Chondrocyte (in vitro differentiated cells): ENCODE measurements around the gene GAST. TPM values are rescaled to one million over a fixed set of nuclear protein-coding genes. Genes with fewer than 3 reads are reported as not detected.

Experiments
- DNase-seq: peaks from one replicate; pipeline ENCODE4 v3.0.0; 2021; ENCODE audit warnings: mixed read lengths, low spot score
- H3K27ac Mint-ChIP-seq: one replicate; pipeline ENCODE4 v1.8.0; 2021; ENCODE audit warnings: mild to moderate bottlenecking, moderate library complexity, mixed read lengths; ENCODE audit not compliant: unreplicated experiment
- H3K27me3 Mint-ChIP-seq: 2 replicates; pipeline ENCODE4 v1.8.0; 2021; ENCODE audit warnings: low read depth, mixed read lengths
- H3K36me3 Mint-ChIP-seq: 2 replicates; pipeline ENCODE4 v1.8.0; 2021; ENCODE audit warnings: low read depth, mixed read lengths
- H3K4me1 Mint-ChIP-seq: 2 replicates; pipeline ENCODE4 v1.8.0; 2021; ENCODE audit warnings: low read depth, mild to moderate bottlenecking, mixed read lengths
- H3K4me3 Mint-ChIP-seq: one replicate; pipeline ENCODE4 v1.8.0; 2021; ENCODE audit warnings: mild to moderate bottlenecking, moderate library complexity, mixed read lengths; ENCODE audit not compliant: unreplicated experiment
- H3K9me3 Mint-ChIP-seq: 2 replicates; pipeline ENCODE4 v1.8.0; 2021; ENCODE audit warnings: low read depth, mixed read lengths
- total RNA-seq: library from RNA; stranded (reverse); gene quantifications from 3 replicates; pipeline ENCODE4 v1.2.1, GENCODE V29; 2021
- TF ChIP-seq, protein P1 (sequence below): fragments of 200-600 bp; sonication (generic); IDR thresholded peaks from 2 replicates; pipeline ENCODE4 v1.5.0; 2021; ENCODE audit warnings: antibody characterized with exemption, mild to moderate bottlenecking, moderate library complexity

The GAST gene
- total RNA-seq, 1 donor from 2014 or later: not detected

DNA sequence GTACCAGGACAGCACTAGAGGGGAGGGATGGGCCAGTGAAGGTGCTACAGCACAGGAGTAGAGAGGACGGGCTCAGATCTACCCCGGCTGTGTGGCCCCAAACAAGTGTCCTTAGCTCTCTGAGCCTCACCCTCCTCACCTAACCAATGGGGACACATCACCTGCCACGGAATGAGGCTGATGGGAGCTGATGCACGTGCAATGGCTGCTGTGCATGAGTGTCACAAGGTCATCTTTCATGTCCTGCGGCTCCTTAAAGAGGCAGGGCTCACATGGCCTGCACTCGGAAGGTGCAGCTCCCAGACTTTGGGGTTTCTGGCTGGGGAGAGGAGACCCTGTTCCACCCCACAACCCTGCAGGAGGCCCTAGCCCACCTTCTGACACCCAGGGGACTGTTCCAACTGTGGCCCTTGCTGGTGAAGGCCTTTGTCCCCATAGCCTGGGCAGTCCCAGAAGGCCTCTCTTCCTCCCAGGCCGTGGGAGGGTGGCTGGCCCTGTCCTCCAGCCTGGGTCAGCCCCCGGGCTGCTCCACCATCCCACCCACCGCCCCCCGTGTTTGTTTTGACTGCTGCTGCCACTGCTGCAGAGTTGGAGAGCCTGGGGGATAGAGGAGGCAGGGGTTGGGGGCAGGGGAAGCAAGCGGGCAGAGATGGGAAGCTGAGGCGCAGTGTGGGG is 11.8 kb downstream of the GAST start:
- Mint-ChIP-seq H3K27ac (no peak overlapping the region), H3K9me3 (no peaks in the 10 kb centered on the region), H3K27me3 (peaks cover 6% of the 10 kb centered on the region), H3K36me3 (no peaks in the 10 kb centered on the region), H3K4me1 (no peaks in the 10 kb centered on the region), H3K4me3 (no peak overlapping the region)
- TF ChIP-seq, protein P1, sequence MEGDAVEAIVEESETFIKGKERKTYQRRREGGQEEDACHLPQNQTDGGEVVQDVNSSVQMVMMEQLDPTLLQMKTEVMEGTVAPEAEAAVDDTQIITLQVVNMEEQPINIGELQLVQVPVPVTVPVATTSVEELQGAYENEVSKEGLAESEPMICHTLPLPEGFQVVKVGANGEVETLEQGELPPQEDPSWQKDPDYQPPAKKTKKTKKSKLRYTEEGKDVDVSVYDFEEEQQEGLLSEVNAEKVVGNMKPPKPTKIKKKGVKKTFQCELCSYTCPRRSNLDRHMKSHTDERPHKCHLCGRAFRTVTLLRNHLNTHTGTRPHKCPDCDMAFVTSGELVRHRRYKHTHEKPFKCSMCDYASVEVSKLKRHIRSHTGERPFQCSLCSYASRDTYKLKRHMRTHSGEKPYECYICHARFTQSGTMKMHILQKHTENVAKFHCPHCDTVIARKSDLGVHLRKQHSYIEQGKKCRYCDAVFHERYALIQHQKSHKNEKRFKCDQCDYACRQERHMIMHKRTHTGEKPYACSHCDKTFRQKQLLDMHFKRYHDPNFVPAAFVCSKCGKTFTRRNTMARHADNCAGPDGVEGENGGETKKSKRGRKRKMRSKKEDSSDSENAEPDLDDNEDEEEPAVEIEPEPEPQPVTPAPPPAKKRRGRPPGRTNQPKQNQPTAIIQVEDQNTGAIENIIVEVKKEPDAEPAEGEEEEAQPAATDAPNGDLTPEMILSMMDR: no peak
- DNase-seq: no peak

DNA sequence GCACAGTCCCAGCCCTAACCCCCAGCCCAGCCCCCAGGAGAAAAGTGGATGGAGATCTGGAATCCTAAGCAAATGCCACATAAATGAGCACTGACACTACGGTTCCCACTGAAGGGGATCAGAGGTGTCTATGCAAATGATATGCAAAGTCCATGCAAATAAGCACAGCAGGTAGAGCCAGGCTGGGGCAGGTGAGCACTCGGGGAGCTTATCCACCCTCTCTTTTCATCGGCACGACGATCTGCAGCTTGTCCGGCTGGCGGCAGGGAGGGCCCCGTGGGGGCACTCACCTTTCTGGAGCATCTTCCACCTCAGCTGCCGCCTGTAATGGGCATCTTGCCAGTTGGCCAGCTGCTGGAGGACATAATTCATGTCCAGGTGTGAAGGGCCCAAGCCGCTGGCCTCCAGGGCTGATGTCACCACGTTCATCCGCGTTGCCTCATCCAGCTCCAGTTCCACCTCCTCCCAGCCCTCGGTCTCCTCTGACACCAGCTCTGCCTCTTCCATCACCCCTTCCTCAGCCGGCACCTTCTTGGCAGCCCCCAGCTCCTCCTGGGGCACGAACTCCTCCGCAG is 12.4 kb downstream of the GAST start:
- Mint-ChIP-seq H3K4me3 (no peak overlapping the region), H3K9me3 (no peaks in the 10 kb centered on the region), H3K4me1 (no peaks in the 10 kb centered on the region), H3K27ac (no peak overlapping the region), H3K36me3 (no peaks in the 10 kb centered on the region), H3K27me3 (peaks cover 6% of the 10 kb centered on the region)
- no peak for DNase-seq
- TF ChIP-seq, protein P1: no peak

DNA sequence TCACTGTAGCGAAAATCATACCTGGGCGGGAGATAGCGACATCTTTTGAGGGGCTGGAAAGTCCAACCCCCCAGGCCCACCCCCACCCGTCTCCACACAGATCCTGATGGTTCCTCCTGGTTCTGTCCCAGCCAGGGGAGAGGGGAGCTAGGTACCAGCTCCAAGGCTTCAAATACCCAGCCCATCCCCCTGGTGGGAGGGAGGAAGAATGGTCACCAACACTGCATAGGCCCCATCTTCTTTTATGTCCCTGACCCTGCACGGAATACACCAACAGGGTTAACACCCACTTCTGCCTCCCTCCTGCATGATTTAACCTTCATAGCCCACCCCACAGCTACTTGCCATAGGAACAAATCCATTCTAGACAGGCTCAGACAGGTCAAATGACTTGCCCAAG is 13.0 kb downstream of the GAST start:
- Mint-ChIP-seq H3K36me3 (no peaks in the 10 kb centered on the region), H3K27me3 (peaks cover 7% of the 10 kb centered on the region), H3K27ac (no peak overlapping the region), H3K9me3 (no peaks in the 10 kb centered on the region), H3K4me1 (no peaks in the 10 kb centered on the region), H3K4me3 (no peak overlapping the region)
- DNase-seq: no peak
- TF ChIP-seq, protein P1: no peak

DNA sequence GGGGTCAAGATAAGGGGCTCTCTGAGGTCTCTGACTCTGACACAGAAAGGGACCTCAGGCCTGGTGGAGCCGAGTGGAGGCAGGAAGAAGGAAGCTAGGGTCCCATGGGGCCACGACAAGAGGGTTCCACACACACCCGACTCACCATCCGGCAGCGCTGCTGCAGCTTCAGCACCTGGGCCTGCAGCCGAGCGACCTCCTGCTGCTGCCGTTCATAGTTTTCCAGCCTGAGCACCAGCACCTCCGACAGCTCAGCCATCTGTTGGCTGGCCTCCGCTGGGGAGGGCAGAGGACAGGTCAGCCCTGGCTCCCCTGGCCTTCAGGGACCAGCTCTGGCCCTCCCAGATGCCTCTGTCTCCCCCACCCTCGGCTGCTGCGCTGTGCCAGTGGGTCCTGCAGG is 15.9 kb downstream of the GAST start:
- no peaks in the 10 kb centered on the region for H3K4me1 Mint-ChIP-seq
- H3K27ac Mint-ChIP-seq: no peak overlapping the region
- TF ChIP-seq, protein P1: no peak
- peaks cover 29% of the 10 kb centered on the region for H3K27me3 Mint-ChIP-seq
- DNase-seq: no peak
- H3K4me3 Mint-ChIP-seq: no peak overlapping the region
- H3K9me3 Mint-ChIP-seq: no peaks in the 10 kb centered on the region
- peaks cover 4% of the 10 kb centered on the region for H3K36me3 Mint-ChIP-seq

DNA sequence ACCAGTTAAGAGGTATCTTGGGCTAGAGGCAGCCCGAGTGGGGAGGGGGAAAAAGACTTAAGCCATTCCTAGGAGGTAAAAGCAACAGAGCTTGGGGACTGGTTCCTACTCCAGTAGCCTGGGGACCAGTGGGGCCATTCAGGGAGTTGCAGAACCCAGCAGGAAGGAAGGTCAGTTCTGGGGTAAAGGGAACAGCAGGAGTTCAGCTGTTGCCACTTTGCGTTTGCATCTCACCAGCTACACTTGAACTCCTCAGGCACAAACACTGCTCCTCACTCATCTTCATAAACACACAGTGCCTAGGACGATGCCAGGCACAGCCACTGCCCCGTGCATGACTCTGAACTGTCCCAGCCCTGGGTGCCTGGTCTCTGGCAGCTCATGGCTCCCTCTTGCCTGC is 18.3 kb downstream of the GAST start:
- TF ChIP-seq, protein P1: no peak
- Mint-ChIP-seq H3K4me3 (no peak overlapping the region), H3K9me3 (no peaks in the 10 kb centered on the region), H3K27me3 (peaks cover 37% of the 10 kb centered on the region), H3K4me1 (peaks cover 6% of the 10 kb centered on the region), H3K36me3 (peaks cover 4% of the 10 kb centered on the region), H3K27ac (no peak overlapping the region)
- DNase-seq: no peak
